ENCODE measurements around the gene FGF14. TPM values are rescaled to one million over a fixed set of nuclear protein-coding genes. Genes with fewer than 3 reads are reported as not detected.

Gene FGF14
- total RNA-seq, 1 experiment from 2014 or later: 0.22 TPM

- Mint-ChIP-seq H3K4me1 (peaks cover 3 to 5% of the 10 kb centered on the region in 2 experiments), H3K27me3 (ENCODE audit: low read depth) (no peaks in the 10 kb centered on the region), H3K36me3 (ENCODE audit: insufficient read depth in 1 of 3, low read depth in 3 of 3) (no peaks in the 10 kb centered on the region), H3K27ac (no peak overlapping the region), H3K4me3 (no peak overlapping the region), H3K9me3 (no peaks in the 10 kb centered on the region)
- Histone ChIP-seq H2BK20ac (ENCODE audit: low read depth, low read length, poor library complexity, severe bottlenecking) (no peak overlapping the region), H3K23ac (ENCODE audit: insufficient read length, low read depth, low read length) (no peak overlapping the region), H3K4ac (ENCODE audit: low read depth, low read length) (no peak overlapping the region), H3K14ac (ENCODE audit: insufficient read depth, low read length) (no peak overlapping the region), H4K5ac (ENCODE audit: insufficient read length, low read depth, low read length) (no peak overlapping the region), H2BK12ac (ENCODE audit: insufficient read length, low read depth, low read length) (no peak overlapping the region), H3K23me2 (ENCODE audit: insufficient read length, low read depth, low read length, poor library complexity, severe bottlenecking) (no peaks in the 10 kb centered on the region), H3K9me3 (ENCODE audit: control insufficient read depth, low read depth, low read length) (no peaks in the 10 kb centered on the region), H3K9ac (ENCODE audit: extremely low read depth, insufficient read length, low read length) (no peak overlapping the region), H3K27ac (ENCODE audit: insufficient read length, low read depth, low read length) (no peak overlapping the region), H3K4me1 (ENCODE audit: insufficient read depth, low read length) (no peaks in the 10 kb centered on the region), H2AFZ (ENCODE audit: low read length) (no peak overlapping the region), H2BK120ac (ENCODE audit: low read depth, low read length, poor library complexity, severe bottlenecking) (no peak overlapping the region), H3T11ph (ENCODE audit: low read length) (no peak overlapping the region), H4K20me1 (ENCODE audit: control insufficient read depth, insufficient read depth, insufficient read length) (no peaks in the 10 kb centered on the region), H3K27me3 (ENCODE audit: insufficient read depth, low read length) (no peaks in the 10 kb centered on the region), H2BK15ac (ENCODE audit: low read depth, low read length) (no peak overlapping the region), H3K79me1 (ENCODE audit: insufficient read depth, low read depth, low read length, poor library complexity, severe bottlenecking) (no peaks in the 10 kb centered on the region), H4K91ac (ENCODE audit: insufficient read length, low read depth, low read length) (no peak overlapping the region), H2AK5ac (ENCODE audit: insufficient read length, low read length) (no peak overlapping the region), H3K79me2 (ENCODE audit: insufficient read depth, low read length) (no peaks in the 10 kb centered on the region), H3K56ac (ENCODE audit: insufficient read length, low read depth, low read length) (no peak overlapping the region), H3K18ac (ENCODE audit: insufficient read length, low read depth, low read length) (no peak overlapping the region), H2BK5ac (ENCODE audit: insufficient read length, low read length) (no peak overlapping the region), H4K8ac (replicated peaks; ENCODE audit: insufficient read length, low read depth, low read length) (no peak overlapping the region), H3K4me2 (ENCODE audit: insufficient read depth, insufficient read length, low read length) (no peak overlapping the region)
- no peak for DNase-seq
- TF ChIP-seq CTCF (conservative IDR thresholded peaks at IDR 0.05): no peak
Measured at GRCh38 chr13:102255409-102255808, 146.4 kb downstream of the FGF14 start.

Data from H9 (cell line).